Measurements from ENCODE around the gene TCF25.

Gene TCF25

DNA sequence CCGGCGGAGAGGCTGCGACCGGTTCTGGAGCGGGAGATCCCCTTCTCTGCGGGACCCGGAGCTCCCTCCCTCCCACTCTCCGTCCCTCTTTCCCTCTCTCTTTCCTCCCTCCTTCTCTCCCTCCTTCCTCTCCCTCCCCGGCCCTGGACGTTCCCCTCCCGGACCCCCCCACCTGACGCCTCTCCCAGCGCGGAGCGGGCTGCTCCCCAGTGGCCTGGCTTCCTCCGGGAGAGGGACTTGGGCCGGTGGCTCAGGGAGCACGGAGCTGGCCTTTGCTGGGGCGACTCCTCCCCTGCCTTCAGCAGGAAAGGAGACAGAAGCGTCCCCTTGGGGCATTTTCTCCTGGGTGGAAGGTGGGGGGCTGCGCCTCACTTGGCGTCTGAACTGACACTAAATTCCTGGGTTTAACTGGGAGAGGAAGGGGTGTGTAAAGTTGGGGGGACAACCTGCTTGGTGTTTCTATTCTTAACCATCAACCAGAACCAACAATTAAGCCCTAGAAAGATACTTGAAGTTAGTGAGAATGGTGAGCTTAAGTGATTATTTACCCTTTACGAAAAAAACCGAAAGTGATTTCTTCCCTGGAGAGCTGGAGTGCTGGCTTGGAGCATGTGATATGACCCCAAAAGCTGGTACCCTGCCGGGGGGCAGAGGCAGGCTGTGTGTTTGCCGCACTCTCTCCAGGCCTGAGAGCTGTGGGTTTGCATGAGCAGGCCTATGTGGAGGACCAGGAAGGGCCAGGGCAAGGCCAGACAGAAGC, 44.3 kb upstream of the TCF25 start (continued):
- TF ChIP-seq TSHZ1 (tag by site-specific recombination; IDR thresholded peaks at IDR 0.05; ENCODE audit: borderline replicate concordance), result no peak
- TF ChIP-seq ZNF211 (tag by site-specific recombination; IDR thresholded peaks at IDR 0.05; ENCODE audit: low read depth), result no peak
- TF ChIP-seq ZSCAN30 (tag by site-specific recombination; IDR thresholded peaks at IDR 0.05), result no peak
- peak; percentile 93 for TF ChIP-seq GLIS1 (tag by site-specific recombination; IDR thresholded peaks at IDR 0.05)
- TF ChIP-seq PRDM6 (tag by site-specific recombination; IDR thresholded peaks at IDR 0.05), result no peak
- no peak for TF ChIP-seq ZNF707 (tag by site-specific recombination; IDR thresholded peaks at IDR 0.05)
- no peak for TF ChIP-seq ZNF302 (tag by site-specific recombination; IDR thresholded peaks at IDR 0.05; ENCODE audit: low read depth)
- no peak for TF ChIP-seq ZNF341 (tag by site-specific recombination; IDR thresholded peaks at IDR 0.05; ENCODE audit: low read depth)
- TF ChIP-seq ZNF48 (tag by site-specific recombination; IDR thresholded peaks at IDR 0.05), result no peak
- TF ChIP-seq, protein P1, sequence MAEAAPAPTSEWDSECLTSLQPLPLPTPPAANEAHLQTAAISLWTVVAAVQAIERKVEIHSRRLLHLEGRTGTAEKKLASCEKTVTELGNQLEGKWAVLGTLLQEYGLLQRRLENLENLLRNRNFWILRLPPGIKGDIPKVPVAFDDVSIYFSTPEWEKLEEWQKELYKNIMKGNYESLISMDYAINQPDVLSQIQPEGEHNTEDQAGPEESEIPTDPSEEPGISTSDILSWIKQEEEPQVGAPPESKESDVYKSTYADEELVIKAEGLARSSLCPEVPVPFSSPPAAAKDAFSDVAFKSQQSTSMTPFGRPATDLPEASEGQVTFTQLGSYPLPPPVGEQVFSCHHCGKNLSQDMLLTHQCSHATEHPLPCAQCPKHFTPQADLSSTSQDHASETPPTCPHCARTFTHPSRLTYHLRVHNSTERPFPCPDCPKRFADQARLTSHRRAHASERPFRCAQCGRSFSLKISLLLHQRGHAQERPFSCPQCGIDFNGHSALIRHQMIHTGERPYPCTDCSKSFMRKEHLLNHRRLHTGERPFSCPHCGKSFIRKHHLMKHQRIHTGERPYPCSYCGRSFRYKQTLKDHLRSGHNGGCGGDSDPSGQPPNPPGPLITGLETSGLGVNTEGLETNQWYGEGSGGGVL (tag by site-specific recombination; IDR thresholded peaks at IDR 0.05), result peak; percentile 100
- no peak for TF ChIP-seq ZNF10 (tag by site-specific recombination; IDR thresholded peaks at IDR 0.05)
- no peak for TF ChIP-seq ZNF292 (tag by site-specific recombination; IDR thresholded peaks at IDR 0.05; ENCODE audit: borderline replicate concordance, low read depth)
- TF ChIP-seq ZFP41 (tag by site-specific recombination; IDR thresholded peaks at IDR 0.05; ENCODE audit: borderline replicate concordance), result no peak
- no peak for TF ChIP-seq TCF7L2 (IDR thresholded peaks at IDR 0.05; ENCODE audit: borderline replicate concordance, low read depth, low read length)
- TF ChIP-seq ZNF140 (tag by site-specific recombination; IDR thresholded peaks at IDR 0.05), result no peak
- peak; percentile 25 for TF ChIP-seq ZBTB26 (tag by site-specific recombination; optimal IDR thresholded peaks at IDR 0.05)
- no peak for TF ChIP-seq REST (tag by site-specific recombination; IDR thresholded peaks at IDR 0.05)
- no peak for TF ChIP-seq ZNF223 (tag by site-specific recombination; IDR thresholded peaks at IDR 0.05)
- TF ChIP-seq ZBTB10 (tag by site-specific recombination; IDR thresholded peaks at IDR 0.05), result peak; percentile 54; the same call in 1 of the 2 replicates
- TF ChIP-seq HOXC10 (CRISPR knock-in tag; IDR thresholded peaks at IDR 0.05), result no peak
- TF ChIP-seq PRDM4 (tag by site-specific recombination; IDR thresholded peaks at IDR 0.05), result no peak

All from HEK293 (cell line).